ENCODE measurements around the gene ULK3. TPM values are rescaled to one million over a fixed set of nuclear protein-coding genes. Genes with fewer than 3 reads are reported as not detected.

ULK3 gene
- total RNA-seq, 3 donors from 2014 or later (not counting 1 experiment from before 2014, with no cell fraction given): 54.8 to 75.1 (median 64.7) TPM

DNA sequence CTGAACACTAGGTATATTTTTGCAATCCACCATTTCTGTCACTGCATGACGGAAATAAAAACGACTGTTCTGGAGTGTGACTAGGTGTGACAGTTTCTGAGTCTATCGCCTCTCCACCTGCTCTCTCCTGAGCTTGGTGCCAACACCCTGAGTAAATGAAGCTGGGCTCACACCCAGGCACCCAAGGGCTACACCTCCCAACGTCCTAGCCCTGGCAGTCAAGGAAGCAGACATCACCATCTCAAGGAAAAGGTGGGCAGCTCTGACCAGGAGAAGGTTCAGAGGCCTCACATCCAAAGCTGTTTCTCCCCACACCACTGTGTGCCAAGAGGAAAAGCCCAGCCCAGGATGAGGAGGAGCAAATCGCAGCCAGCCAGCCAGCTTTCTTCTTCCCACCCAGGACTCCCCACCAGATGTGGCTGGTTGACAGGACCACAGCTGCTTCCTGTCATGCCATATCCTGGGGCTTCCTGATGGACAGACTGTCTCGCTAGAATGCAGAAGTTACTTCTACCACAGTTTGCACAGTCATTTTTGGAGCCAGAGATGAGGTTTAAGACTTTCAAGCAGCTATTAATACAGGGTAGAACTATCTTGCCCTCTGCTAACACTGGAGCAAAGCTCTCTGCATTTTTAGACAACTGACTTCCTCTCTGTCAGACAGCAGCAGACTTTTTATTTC is 26.9 kb upstream of the ULK3 start:
- Histone ChIP-seq H3K4me1 (ENCODE audit: control insufficient read depth, insufficient read depth, low read length) (peaks cover 77% of the 10 kb centered on the region), H3K36me3 (ENCODE audit: control insufficient read depth, insufficient read depth, low read length) (no peaks in the 10 kb centered on the region), H3K27ac (ENCODE audit: low read length) (peak overlapping the region; percentile 56), H3K27me3 (ENCODE audit: control insufficient read depth, insufficient read depth, low read length) (no peaks in the 10 kb centered on the region), H3K4me3 (ENCODE audit: low read length) (no peak overlapping the region), H3K9me3 (ENCODE audit: control insufficient read depth, insufficient read depth, low read length) (no peaks in the 10 kb centered on the region)
- peak overlapping the region; percentile 87 to 95 for H3K27ac Mint-ChIP-seq
- no peaks in the 10 kb centered on the region for H3K27me3 Mint-ChIP-seq (ENCODE audit: low read depth in 2 of 2)
- TF ChIP-seq, protein P1, sequence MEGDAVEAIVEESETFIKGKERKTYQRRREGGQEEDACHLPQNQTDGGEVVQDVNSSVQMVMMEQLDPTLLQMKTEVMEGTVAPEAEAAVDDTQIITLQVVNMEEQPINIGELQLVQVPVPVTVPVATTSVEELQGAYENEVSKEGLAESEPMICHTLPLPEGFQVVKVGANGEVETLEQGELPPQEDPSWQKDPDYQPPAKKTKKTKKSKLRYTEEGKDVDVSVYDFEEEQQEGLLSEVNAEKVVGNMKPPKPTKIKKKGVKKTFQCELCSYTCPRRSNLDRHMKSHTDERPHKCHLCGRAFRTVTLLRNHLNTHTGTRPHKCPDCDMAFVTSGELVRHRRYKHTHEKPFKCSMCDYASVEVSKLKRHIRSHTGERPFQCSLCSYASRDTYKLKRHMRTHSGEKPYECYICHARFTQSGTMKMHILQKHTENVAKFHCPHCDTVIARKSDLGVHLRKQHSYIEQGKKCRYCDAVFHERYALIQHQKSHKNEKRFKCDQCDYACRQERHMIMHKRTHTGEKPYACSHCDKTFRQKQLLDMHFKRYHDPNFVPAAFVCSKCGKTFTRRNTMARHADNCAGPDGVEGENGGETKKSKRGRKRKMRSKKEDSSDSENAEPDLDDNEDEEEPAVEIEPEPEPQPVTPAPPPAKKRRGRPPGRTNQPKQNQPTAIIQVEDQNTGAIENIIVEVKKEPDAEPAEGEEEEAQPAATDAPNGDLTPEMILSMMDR (IDR thresholded peaks at IDR 0.05): no peak
- H3K4me1 Mint-ChIP-seq: peaks cover 67 to 70% of the 10 kb centered on the region in 2 donors
- WGBS (ENCODE audit: insufficient coverage): 9% methylated on average over 6 of the region's 6 CpGs
- ATAC-seq (peak in 1 of 3 donors; percentile 3), DNase-seq (peak in 1 of 2 donors; percentile 52)
- H3K36me3 Mint-ChIP-seq: no peaks in the 10 kb centered on the region
- H3K9me3 Mint-ChIP-seq: no peaks in the 10 kb centered on the region
- intact Hi-C loops (cut with micrococcal nuclease): no loop called here
- peak overlapping the region; percentile 99 for H3K4me3 Mint-ChIP-seq

DNA sequence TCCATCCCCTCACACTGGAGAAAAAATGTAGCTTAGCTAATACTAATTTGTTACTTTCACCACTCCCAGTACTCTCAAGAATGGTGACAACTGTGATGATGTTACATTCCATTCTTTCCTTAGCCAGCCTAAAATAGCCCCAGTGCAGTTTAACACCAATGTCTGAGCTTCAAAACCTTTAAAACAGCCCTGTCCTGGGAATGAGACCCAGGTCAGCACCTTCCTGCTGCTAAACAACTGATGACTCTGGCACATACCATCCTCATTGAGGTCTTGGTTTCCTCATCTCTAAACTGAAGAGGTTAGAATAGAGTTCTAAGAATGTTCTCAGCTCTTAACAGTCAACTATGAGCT is 26.4 kb upstream of the ULK3 start:
- intact Hi-C loops (cut with micrococcal nuclease): no loop called here
- peaks cover 3% of the 10 kb centered on the region for H3K36me3 ChIP-seq (ENCODE audit: control insufficient read depth, insufficient read depth, low read length)
- peaks cover 71 to 74% of the 10 kb centered on the region in 2 donors for H3K4me1 Mint-ChIP-seq
- TF ChIP-seq, protein P1 (IDR thresholded peaks at IDR 0.05): no peak
- peaks cover 82% of the 10 kb centered on the region for H3K4me1 ChIP-seq (ENCODE audit: control insufficient read depth, insufficient read depth, low read length)
- H3K36me3 Mint-ChIP-seq: no peaks in the 10 kb centered on the region
- H3K9me3 ChIP-seq (ENCODE audit: control insufficient read depth, insufficient read depth, low read length): no peaks in the 10 kb centered on the region
- H3K27ac Mint-ChIP-seq: peak overlapping the region; percentile 87 to 95
- peak overlapping the region; percentile 99 for H3K4me3 Mint-ChIP-seq
- no peak overlapping the region for H3K4me3 ChIP-seq (ENCODE audit: low read length)
- no peaks in the 10 kb centered on the region for H3K27me3 Mint-ChIP-seq (ENCODE audit: low read depth in 2 of 2)
- no peaks in the 10 kb centered on the region for H3K27me3 ChIP-seq (ENCODE audit: control insufficient read depth, insufficient read depth, low read length)
- no peak for DNase-seq
- H3K27ac ChIP-seq (ENCODE audit: low read length): peak overlapping the region; percentile 56
- ATAC-seq: no peak
- no peaks in the 10 kb centered on the region for H3K9me3 Mint-ChIP-seq

DNA sequence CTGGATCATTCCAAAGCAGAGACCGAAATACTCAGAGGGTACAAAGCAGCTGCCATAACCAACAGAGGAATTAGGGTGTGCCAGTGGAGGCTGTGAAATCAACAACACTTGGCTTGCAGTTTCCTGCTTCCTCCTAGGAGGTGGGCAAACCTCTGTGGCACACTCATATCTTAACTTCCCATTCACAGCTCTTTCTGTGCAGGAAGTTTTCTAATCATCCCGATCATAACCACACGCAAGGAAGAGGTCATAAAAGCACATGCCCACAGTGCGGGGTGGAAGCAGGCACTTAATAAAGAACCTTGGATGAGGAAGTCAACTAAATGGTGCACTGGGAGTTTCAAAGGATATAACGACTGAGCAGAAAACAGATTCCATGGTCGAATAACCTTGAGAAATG is 25.1 kb upstream of the ULK3 start:
- Mint-ChIP-seq H3K4me3 (peak overlapping the region; percentile 72), H3K4me1 (peaks cover 81 to 86% of the 10 kb centered on the region in 2 donors), H3K36me3 (no peaks in the 10 kb centered on the region), H3K9me3 (no peaks in the 10 kb centered on the region), H3K27me3 (ENCODE audit: low read depth in 2 of 2) (no peaks in the 10 kb centered on the region), H3K27ac (peak overlapping the region; percentile 83 to 95)
- ATAC-seq (peak in 1 of 3 donors; percentile 5), DNase-seq (peak in 1 of 2 donors; percentile 39)
- 10% methylated on average over 6 of the region's 6 CpGs for WGBS (ENCODE audit: insufficient coverage)
- H3K27ac ChIP-seq (ENCODE audit: low read length): peak overlapping the region; percentile 42
- intact Hi-C loops (cut with micrococcal nuclease): no loop called here
- H3K4me3 ChIP-seq (ENCODE audit: low read length): no peak overlapping the region
- TF ChIP-seq, protein P1 (IDR thresholded peaks at IDR 0.05): no peak
- H3K9me3 ChIP-seq (ENCODE audit: control insufficient read depth, insufficient read depth, low read length): no peaks in the 10 kb centered on the region
- H3K36me3 ChIP-seq (ENCODE audit: control insufficient read depth, insufficient read depth, low read length): peaks cover 3% of the 10 kb centered on the region
- peaks cover 87% of the 10 kb centered on the region for H3K4me1 ChIP-seq (ENCODE audit: control insufficient read depth, insufficient read depth, low read length)
- no peaks in the 10 kb centered on the region for H3K27me3 ChIP-seq (ENCODE audit: control insufficient read depth, insufficient read depth, low read length)
